ENCODE results near the gene C9orf78. TPM values are rescaled to one million over a fixed set of nuclear protein-coding genes. Genes with fewer than 3 reads are reported as not detected.

Gene C9orf78
- total RNA-seq, 1 donor from 2014 or later: 34.1 TPM

- CTCF ChIA-PET: no interaction called here
- H3K27ac Mint-ChIP-seq: no peak overlapping the region
- no peak overlapping the region for H3K4me3 Mint-ChIP-seq
- TF ChIP-seq CTCF (IDR thresholded peaks at IDR 0.05): no peak
- no peaks in the 10 kb centered on the region for H3K27me3 Mint-ChIP-seq
- H3K4me1 Mint-ChIP-seq: no peaks in the 10 kb centered on the region
- no peaks in the 10 kb centered on the region for H3K9me3 Mint-ChIP-seq
- no peak for ATAC-seq (ENCODE audit: low read depth)
- DNase-seq: no peak
- POLR2A ChIA-PET: no interaction called here
- peaks cover 72% of the 10 kb centered on the region for H3K36me3 Mint-ChIP-seq (ENCODE audit: low read depth)
- intact Hi-C loops (cut with micrococcal nuclease): no loop called here
Measured at GRCh38 chr9:129852579-129852978, 17.5 kb upstream of the C9orf78 start.

GRCh38 chr9:129851821-129852220, 16.7 kb upstream of the C9orf78 start:
- no peak overlapping the region for H3K27ac Mint-ChIP-seq
- no peaks in the 10 kb centered on the region for H3K27me3 Mint-ChIP-seq
- H3K9me3 Mint-ChIP-seq: no peaks in the 10 kb centered on the region
- POLR2A ChIA-PET: no interaction called here
- DNase-seq (no peak), ATAC-seq (ENCODE audit: low read depth) (no peak)
- no peaks in the 10 kb centered on the region for H3K4me1 Mint-ChIP-seq
- no peak overlapping the region for H3K4me3 Mint-ChIP-seq
- no peak for TF ChIP-seq CTCF (IDR thresholded peaks at IDR 0.05)
- CTCF ChIA-PET: no interaction called here
- H3K36me3 Mint-ChIP-seq (ENCODE audit: low read depth): peaks cover 66% of the 10 kb centered on the region
- intact Hi-C loops (cut with micrococcal nuclease): no loop called here

DNA sequence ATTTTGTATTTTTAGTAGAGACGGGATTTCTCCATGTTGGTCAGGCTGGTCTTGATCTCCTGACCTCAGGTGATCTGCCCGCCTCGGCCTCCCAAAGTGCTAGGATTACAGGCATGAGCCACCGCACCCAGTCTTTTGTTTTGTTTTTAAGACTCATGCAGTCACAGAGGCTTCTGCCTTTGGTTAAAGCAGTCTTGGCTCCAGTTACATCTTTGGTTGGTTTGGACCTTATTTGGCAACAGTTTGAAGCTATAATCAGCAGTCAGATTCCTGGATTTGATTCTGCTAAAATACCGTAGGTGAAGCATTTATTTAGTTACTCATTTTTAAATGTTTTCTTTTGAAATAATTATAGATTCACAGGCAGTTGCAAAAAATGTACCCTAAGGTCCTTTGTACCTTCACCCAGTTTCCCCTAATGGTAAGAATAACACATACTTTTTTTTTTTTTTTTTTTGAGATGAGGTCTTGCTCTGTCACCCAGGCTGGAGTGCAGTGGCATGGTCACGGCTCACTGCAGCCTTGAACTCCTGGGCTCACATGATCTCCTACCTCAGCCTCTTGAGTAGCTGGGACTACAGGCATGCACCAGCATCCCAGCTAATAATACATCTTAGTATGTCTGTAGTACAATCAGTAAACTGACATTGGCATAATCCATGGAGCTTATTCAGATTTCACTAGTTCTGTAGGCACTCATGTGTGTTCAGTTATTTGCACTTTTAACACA, 15.9 kb upstream of the C9orf78 start:
- no peak overlapping the region for H3K27ac Mint-ChIP-seq
- H3K4me1 Mint-ChIP-seq: no peaks in the 10 kb centered on the region
- DNase-seq (no peak), ATAC-seq (ENCODE audit: low read depth) (no peak)
- POLR2A ChIA-PET: no interaction called here
- no peak overlapping the region for H3K4me3 Mint-ChIP-seq
- no peak for TF ChIP-seq CTCF (IDR thresholded peaks at IDR 0.05)
- H3K27me3 Mint-ChIP-seq: no peaks in the 10 kb centered on the region
- CTCF ChIA-PET: no interaction called here
- no peaks in the 10 kb centered on the region for H3K9me3 Mint-ChIP-seq
- intact Hi-C loops (cut with micrococcal nuclease): no loop called here
- peaks cover 59% of the 10 kb centered on the region for H3K36me3 Mint-ChIP-seq (ENCODE audit: low read depth)

GRCh38 chr9:129849901-129850300, 14.8 kb upstream of the C9orf78 start:
- no peak for TF ChIP-seq CTCF (IDR thresholded peaks at IDR 0.05)
- H3K27me3 Mint-ChIP-seq: no peaks in the 10 kb centered on the region
- DNase-seq (no peak), ATAC-seq (ENCODE audit: low read depth) (no peak)
- no peak overlapping the region for H3K4me3 Mint-ChIP-seq
- POLR2A ChIA-PET: interaction anchor here (0.6 kb wide), 1 partner anchor 182 kb away, joined by 6 read pairs; no protein-coding TSS in a partner anchor
- CTCF ChIA-PET: no interaction called here
- H3K27ac Mint-ChIP-seq: no peak overlapping the region
- H3K36me3 Mint-ChIP-seq (ENCODE audit: low read depth): peaks cover 50% of the 10 kb centered on the region
- peaks cover 6% of the 10 kb centered on the region for H3K4me1 Mint-ChIP-seq
- no peaks in the 10 kb centered on the region for H3K9me3 Mint-ChIP-seq
- intact Hi-C loops (cut with micrococcal nuclease): no loop called here

GRCh38 chr9:129848712-129849441, 13.8 kb upstream of the C9orf78 start:
- peaks cover 40% of the 10 kb centered on the region for H3K36me3 Mint-ChIP-seq (ENCODE audit: low read depth)
- intact Hi-C loops (cut with micrococcal nuclease): no loop called here
- H3K9me3 Mint-ChIP-seq: no peaks in the 10 kb centered on the region
- DNase-seq (no peak), ATAC-seq (ENCODE audit: low read depth) (no peak)
- ChIA-PET POLR2A (no interaction called here), CTCF (no interaction called here)
- H3K4me3 Mint-ChIP-seq: no peak overlapping the region
- peaks cover 6% of the 10 kb centered on the region for H3K4me1 Mint-ChIP-seq
- no peaks in the 10 kb centered on the region for H3K27me3 Mint-ChIP-seq
- no peak for TF ChIP-seq CTCF (IDR thresholded peaks at IDR 0.05)
- no peak overlapping the region for H3K27ac Mint-ChIP-seq
